Spleen (tissue), 11 donors: ENCODE measurements around the gene KLHDC7B. TPM values are rescaled to one million over a fixed set of nuclear protein-coding genes. Genes with fewer than 3 reads are reported as not detected.

Experiments used
- DNase-seq: peaks from one replicate; pipeline ENCODE4 v3.0.0-alpha.2; 2020
- H3K27ac ChIP-seq, 8 donors: fragments of 200-600 bp; sonication (generic) in 7 of 8; 1 replicate in 4 of 8; 2 replicates in 4 of 8; pipeline versions ENCODE4 v1.5.0 to v1.8.0; 2016 to 2021; ENCODE audit warnings: inconsistent platforms in 4 of 8, mild to moderate bottlenecking in 4 of 8, moderate library complexity in 1 of 8
- H3K27me3 ChIP-seq, 7 donors: fragments of 200-600 bp; sonication (generic) in 6 of 7; replicated peaks in 1 of 7; 1 replicate in 4 of 7; 2 replicates in 3 of 7; pipeline versions ENCODE4 v1.5.0 to v1.8.0; 2016 to 2021; ENCODE audit warnings: inconsistent platforms in 3 of 7, mild to moderate bottlenecking in 1 of 7
- H3K36me3 ChIP-seq, 6 donors: fragments of 200-600 bp; sonication (generic) in 5 of 6; 1 replicate in 4 of 6; 2 replicates in 2 of 6; pipeline versions ENCODE4 v1.5.0 to v1.8.0; 2016 to 2021; ENCODE audit warnings: inconsistent platforms in 2 of 6
- H3K4me1 ChIP-seq, 6 donors: fragments of 200-600 bp; sonication (generic) in 5 of 6; 1 replicate in 3 of 6; 2 replicates in 3 of 6; pipeline versions ENCODE4 v1.5.0 to v1.8.0; 2016 to 2021; ENCODE audit warnings: inconsistent platforms in 3 of 6
- H3K4me3 ChIP-seq, 8 donors: fragments of 200-600 bp; sonication (generic) in 7 of 8; 1 replicate in 4 of 8; 2 replicates in 4 of 8; pipeline versions ENCODE4 v1.5.0 to v1.8.0; 2016 to 2021; ENCODE audit warnings: inconsistent platforms in 4 of 8, mild to moderate bottlenecking in 4 of 8, moderate library complexity in 2 of 8
- H3K9me3 ChIP-seq, 8 donors: fragments of 200-600 bp; sonication (generic) in 7 of 8; 1 replicate in 4 of 8; 2 replicates in 4 of 8; pipeline versions ENCODE4 v1.5.0 to v1.8.0; 2016 to 2021; ENCODE audit warnings: inconsistent platforms in 4 of 8
- POLR2A ChIP-seq, 3 donors: fragments of 450-650 bp; IDR thresholded peaks; one replicate each; pipeline ENCODE4 v1.5.1; 2017; ENCODE audit warnings: antibody characterized with exemption in 3 of 3, mild to moderate bottlenecking in 1 of 3
- POLR2AphosphoS5 ChIP-seq, 3 donors: sonication (generic); formaldehyde crosslinking; IDR thresholded peaks; one replicate each; pipeline ENCODE4 v1.5.1; 2017; ENCODE audit warnings: antibody characterized with exemption in 3 of 3
- WGBS, 5 donors: extraction: QIAGEN DNeasy Blood & Tissue Kit in 3 of 5; methylation state at CpG; one replicate each; pipeline versions ENCODE4 v1.1.5 to v1.1.7; 2013 to 2018; 5-methylcytosine and 5-hydroxymethylcytosine counted together
- intact Hi-C: fragments of 100-400 bp; cut with DNase I; formaldehyde crosslinking; loops from one replicate; pipeline ENCODE4 v1.15.0; 2023; ENCODE audit warnings: low total_unique reads
- polyA plus RNA-seq, 3 donors: library from polyadenylated mRNA; stranded (reverse); fragments of 200-250 nt; gene quantifications; one replicate each; pipeline ENCODE4 v1.2.1, GENCODE V29; 2013
- total RNA-seq, 7 donors: library from RNA; depleted of rRNA in 3 of 7; stranded (reverse); fragments of >200 nt in 3 of 7; fragmentation: NEBNext Ultra II Directional in 4 of 7; extraction: Animal tissue kit (Norgen Biotek cat#: 25700) in 4 of 7; gene quantifications; one replicate each; pipeline versions ENCODE4 v1.1.0 to v1.2.1, GENCODE V29; 2016 to 2021
- TF ChIP-seq, protein P1 (sequence below), 11 experiments: fragments of 200-600 bp in 7 of 11; fragments of 450-650 bp in 4 of 11; sonication (generic) in 4 of 11; IDR thresholded peaks in 8 of 11; conservative IDR thresholded peaks in 3 of 11; 1 replicate in 7 of 11; 2 replicates in 4 of 11; pipeline versions ENCODE4 v1.4.0 to v1.8.0; 2016 to 2021; ENCODE audit warnings: antibody characterized with exemption in 11 of 11, inconsistent platforms in 4 of 11, mild to moderate bottlenecking in 1 of 11
- donor health status: healthy with polysubstance abuse.
- donor health status: DM: no; HTN: no; CAD: no; lungs with moderate emphysema.
- donor health status: DM: no; HTN: no; CAD: no.
- donor health status: Bipolar disorder and iron deficiency.
- donor health status: healthy.
- donor health status: DM: no; HTN: no; CAD: no.
- donor health status: DM: yes; HTN: yes; CAD: no.

KLHDC7B gene
- total and polyA plus RNA-seq, 10 donors: 2.6 to 5.0 (median 3.4) TPM

DNA sequence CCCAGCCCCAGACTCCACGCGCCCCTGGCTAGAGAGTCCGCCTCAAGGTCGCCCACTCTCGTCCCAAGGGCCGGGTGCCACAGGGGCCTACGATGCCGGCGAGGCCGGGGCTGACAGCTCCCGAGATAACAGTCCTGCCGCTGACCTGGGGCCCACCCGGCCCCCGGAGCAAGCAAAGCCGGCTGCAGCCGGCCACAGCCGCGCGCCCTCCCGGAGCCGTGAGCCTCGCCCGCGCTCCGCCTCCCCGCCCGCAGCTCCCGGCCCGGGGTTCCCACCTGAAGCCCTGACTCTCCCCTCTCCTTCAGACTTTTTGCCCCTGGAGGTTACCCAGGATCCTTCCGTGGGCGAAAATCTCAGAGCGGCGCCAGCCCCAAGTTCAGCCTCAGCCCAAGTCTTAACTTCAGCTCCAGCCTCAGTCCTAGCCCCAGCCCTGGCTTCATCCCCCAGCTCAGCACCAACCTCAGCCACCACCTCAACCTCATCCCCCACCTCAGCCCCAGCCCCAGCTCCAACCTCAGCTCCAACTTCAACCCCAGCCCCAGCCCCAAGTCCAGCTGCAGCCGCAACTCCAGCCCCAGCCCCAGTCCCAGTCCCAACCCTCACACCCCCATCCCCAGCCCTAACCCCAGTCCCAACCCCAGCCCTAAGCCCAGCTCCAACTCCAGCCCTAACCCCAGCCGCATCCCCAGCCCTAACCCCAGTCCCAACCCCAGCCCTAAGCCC, 1.7 kb downstream of the KLHDC7B start:
- H3K27me3 ChIP-seq: peaks cover 0 to 34% (median 14%) of the 10 kb centered on the region in 7 donors
- intact Hi-C loops: no loop called here
- H3K4me1 ChIP-seq: peaks cover 20 to 84% (median 57%) of the 10 kb centered on the region in 6 donors
- peak overlapping the region in 2 of 8 donors; percentile 83 to 87 for H3K27ac ChIP-seq
- peak; percentile 78 for DNase-seq
- no peak overlapping the region for H3K4me3 ChIP-seq
- 42 to 81% (median 62%) methylated on average over 25 to 35 of the region's 35 CpGs for WGBS, 5 donors
- H3K9me3 ChIP-seq: no peaks in the 10 kb centered on the region
- H3K36me3 ChIP-seq: no peaks in the 10 kb centered on the region
- TF ChIP-seq, protein P1, sequence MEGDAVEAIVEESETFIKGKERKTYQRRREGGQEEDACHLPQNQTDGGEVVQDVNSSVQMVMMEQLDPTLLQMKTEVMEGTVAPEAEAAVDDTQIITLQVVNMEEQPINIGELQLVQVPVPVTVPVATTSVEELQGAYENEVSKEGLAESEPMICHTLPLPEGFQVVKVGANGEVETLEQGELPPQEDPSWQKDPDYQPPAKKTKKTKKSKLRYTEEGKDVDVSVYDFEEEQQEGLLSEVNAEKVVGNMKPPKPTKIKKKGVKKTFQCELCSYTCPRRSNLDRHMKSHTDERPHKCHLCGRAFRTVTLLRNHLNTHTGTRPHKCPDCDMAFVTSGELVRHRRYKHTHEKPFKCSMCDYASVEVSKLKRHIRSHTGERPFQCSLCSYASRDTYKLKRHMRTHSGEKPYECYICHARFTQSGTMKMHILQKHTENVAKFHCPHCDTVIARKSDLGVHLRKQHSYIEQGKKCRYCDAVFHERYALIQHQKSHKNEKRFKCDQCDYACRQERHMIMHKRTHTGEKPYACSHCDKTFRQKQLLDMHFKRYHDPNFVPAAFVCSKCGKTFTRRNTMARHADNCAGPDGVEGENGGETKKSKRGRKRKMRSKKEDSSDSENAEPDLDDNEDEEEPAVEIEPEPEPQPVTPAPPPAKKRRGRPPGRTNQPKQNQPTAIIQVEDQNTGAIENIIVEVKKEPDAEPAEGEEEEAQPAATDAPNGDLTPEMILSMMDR (IDR thresholded peaks at IDR 0.05 in 8 of 11, conservative IDR thresholded peaks at IDR 0.05 in 3 of 11): no peak
- TF ChIP-seq POLR2A (IDR thresholded peaks at IDR 0.05) (no peak), POLR2AphosphoS5 (IDR thresholded peaks at IDR 0.05) (no peak)

DNA sequence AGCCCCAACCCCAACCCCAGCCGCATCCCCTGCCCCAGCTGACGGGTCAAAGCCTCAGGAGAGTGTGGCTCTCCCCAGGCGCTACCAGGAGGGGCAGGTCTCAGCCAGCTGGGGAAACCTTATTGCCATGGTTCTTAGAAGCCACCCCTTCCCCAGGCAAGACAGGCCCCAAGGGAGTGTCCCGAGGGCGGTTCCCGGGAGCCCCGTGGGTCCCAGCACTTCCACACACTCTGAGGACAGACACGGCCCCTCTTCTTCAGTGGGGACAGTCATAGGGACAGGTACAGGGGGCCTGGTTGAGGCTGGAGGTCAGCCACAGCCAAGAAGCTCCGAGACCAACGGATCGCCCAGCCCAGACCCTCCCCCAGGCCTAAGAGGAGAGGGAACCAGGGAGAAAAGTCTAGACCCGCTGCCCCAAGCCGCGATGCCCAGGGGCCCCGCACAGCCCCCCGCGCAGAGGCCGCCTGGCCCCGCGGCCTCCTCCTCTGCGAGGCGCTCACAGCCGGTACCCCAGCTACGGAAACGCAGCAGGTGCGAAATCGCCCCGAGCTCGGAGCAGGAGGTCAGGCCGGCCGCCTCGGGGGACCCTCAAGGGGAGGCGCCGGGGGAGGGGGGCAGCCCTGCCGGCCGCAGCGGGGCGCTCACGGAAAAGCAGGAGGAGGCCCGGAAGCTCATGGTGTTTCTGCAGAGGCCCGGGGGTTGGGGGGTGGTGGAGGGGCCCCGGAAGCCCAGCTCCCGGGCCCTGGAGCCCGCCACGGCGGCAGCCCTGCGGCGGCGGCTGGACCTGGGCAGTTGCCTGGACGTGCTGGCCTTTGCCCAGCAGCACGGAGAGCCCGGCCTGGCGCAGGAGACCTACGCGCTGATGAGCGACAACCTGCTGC, 2.6 kb downstream of the KLHDC7B start:
- intact Hi-C loops: no loop called here
- TF ChIP-seq POLR2A (IDR thresholded peaks at IDR 0.05): peak in 1 of 3 donors; percentile 32
- TF ChIP-seq, protein P1 (IDR thresholded peaks at IDR 0.05 in 8 of 11, conservative IDR thresholded peaks at IDR 0.05 in 3 of 11): peak in 5 of 11 experiments; percentile 7 to 46 (median 29)
- TF ChIP-seq POLR2AphosphoS5 (IDR thresholded peaks at IDR 0.05): peak; percentile 65 to 83 (median 72)
- DNase-seq: peak; percentile 92
- H3K4me1 ChIP-seq: peaks cover 20 to 76% (median 54%) of the 10 kb centered on the region in 6 donors
- H3K4me3 ChIP-seq: peak overlapping the region; percentile 26 to 70 (median 46)
- H3K27ac ChIP-seq: peak overlapping the region; percentile 37 to 87 (median 77)
- H3K9me3 ChIP-seq: no peaks in the 10 kb centered on the region
- H3K27me3 ChIP-seq: peaks cover 0 to 34% (median 14%) of the 10 kb centered on the region in 7 donors
- H3K36me3 ChIP-seq: no peaks in the 10 kb centered on the region
- 6 to 17% (median 8%) methylated on average over 6 to 56 of the region's 56 CpGs for WGBS, 5 donors

DNA sequence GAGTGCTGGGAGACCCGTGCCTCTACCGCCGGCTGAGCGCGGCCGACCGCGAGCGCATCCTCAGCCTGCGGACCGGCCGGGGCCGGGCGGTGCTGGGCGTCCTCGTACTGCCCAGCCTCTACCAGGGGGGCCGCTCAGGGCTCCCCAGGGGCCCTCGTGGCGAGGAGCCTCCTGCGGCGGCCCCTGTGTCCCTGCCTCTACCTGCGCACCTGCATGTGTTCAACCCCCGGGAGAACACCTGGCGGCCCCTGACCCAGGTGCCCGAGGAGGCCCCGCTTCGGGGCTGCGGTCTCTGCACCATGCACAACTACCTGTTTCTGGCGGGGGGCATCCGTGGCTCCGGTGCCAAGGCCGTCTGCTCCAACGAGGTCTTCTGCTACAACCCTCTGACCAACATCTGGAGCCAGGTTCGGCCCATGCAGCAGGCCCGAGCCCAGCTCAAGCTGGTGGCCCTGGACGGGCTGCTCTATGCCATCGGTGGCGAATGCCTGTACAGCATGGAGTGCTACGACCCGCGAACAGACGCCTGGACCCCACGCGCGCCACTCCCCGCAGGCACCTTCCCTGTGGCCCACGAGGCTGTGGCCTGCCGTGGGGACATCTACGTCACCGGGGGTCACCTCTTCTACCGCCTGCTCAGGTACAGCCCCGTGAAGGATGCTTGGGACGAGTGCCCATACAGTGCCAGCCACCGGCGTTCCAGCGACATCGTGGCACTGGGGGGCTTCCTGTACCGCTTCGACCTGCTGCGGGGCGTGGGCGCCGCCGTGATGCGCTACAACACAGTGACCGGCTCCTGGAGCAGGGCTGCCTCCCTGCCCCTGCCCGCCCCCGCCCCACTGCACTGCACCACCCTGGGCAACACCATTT, 3.5 kb downstream of the KLHDC7B start:
- H3K27me3 ChIP-seq: peaks cover 0 to 34% (median 14%) of the 10 kb centered on the region in 7 donors

More for the DNA sequence above, 3.5 kb downstream of the KLHDC7B start:
- H3K36me3 ChIP-seq: no peaks in the 10 kb centered on the region
- no peaks in the 10 kb centered on the region for H3K9me3 ChIP-seq
- 56 to 89% (median 57%) methylated on average over 36 to 68 of the region's 68 CpGs for WGBS, 5 donors
- TF ChIP-seq, protein P1 (IDR thresholded peaks at IDR 0.05 in 8 of 11, conservative IDR thresholded peaks at IDR 0.05 in 3 of 11): no peak
- TF ChIP-seq POLR2A (IDR thresholded peaks at IDR 0.05) (no peak), POLR2AphosphoS5 (IDR thresholded peaks at IDR 0.05) (no peak)
- peak; percentile 84 for DNase-seq
- H3K4me1 ChIP-seq: peaks cover 18 to 67% (median 45%) of the 10 kb centered on the region in 6 donors
- H3K4me3 ChIP-seq: peak overlapping the region; percentile 26 to 70 (median 46)
- H3K27ac ChIP-seq: peak overlapping the region; percentile 37 to 87 (median 77)
- intact Hi-C loops: no loop called here
